Endothelial cell of umbilical vein (primary cell): Measurements from ENCODE around the gene NEU2. TPM values are rescaled to one million over a fixed set of nuclear protein-coding genes. Genes with fewer than 3 reads are reported as not detected.

Source experiments
- BruUV-seq: library from RNA; stranded (reverse); fragments of 400-500 nt; replicated peaks from 2 replicates; lab custom pipeline; 2021; lab: Mats Ljungman, UMichigan
- CTCF ChIA-PET: fragments of 300-600, 350-600 bp; sonication (Branson Sonifier 250); formaldehyde crosslinking; loops from one replicate; lab custom pipeline; 2021; ENCODE audit warnings: antibody characterized with exemption, inconsistent platforms; lab: Charles Lee
- POLR2A ChIA-PET: fragments of 300-600, 350-600 bp; sonication (Branson Sonifier 250); formaldehyde crosslinking; loops from one replicate; lab custom pipeline; 2021; ENCODE audit warnings: antibody characterized with exemption, inconsistent platforms; lab: Charles Lee
- DNase-seq: peaks from one replicate; pipeline ENCODE4 v3.0.0-alpha.2; 2011; ENCODE audit warnings: low read depth, low spot score
- FAIRE-seq: peaks from 2 replicates; lab custom pipeline; 2011; peaks lifted over from hg19 to GRCh38; lab: Jason Lieb, UNC
- H2AFZ ChIP-seq: 2 replicates; pipeline ENCODE4 v1.6.0; 2012; ENCODE audit warnings: low read depth, low read length, control low read depth, inconsistent platforms
- H3K27ac ChIP-seq: 2 replicates; pipeline ENCODE4 v1.5.1; 2011; ENCODE audit warnings: low read depth, mild to moderate bottlenecking, control low read depth, low read length, moderate library complexity; ENCODE audit not compliant: insufficient read depth
- H3K27me3 ChIP-seq, 2 experiments: 2 replicates each; pipeline versions ENCODE4 v1.6.0 to v1.6.1; 2011; ENCODE audit warnings: low read length in 2 of 2, mixed read lengths in 1 of 2; ENCODE audit not compliant: control insufficient read depth in 2 of 2, insufficient read depth in 2 of 2
- H3K36me3 ChIP-seq, 2 experiments: 2 replicates in 1 of 2; 3 replicates in 1 of 2; pipeline ENCODE4 v1.5.1; 2011; ENCODE audit warnings: low read length in 2 of 2, mild to moderate bottlenecking in 1 of 2, moderate library complexity in 1 of 2; ENCODE audit not compliant: control insufficient read depth in 2 of 2, insufficient read depth in 2 of 2; ENCODE audit errors: extremely low read depth in 1 of 2
- H3K4me1 ChIP-seq: 3 replicates; pipeline ENCODE4 v1.5.1; 2011; ENCODE audit warnings: mild to moderate bottlenecking, low read length; ENCODE audit not compliant: control insufficient read depth, insufficient read depth; ENCODE audit errors: extremely low read depth
- H3K4me2 ChIP-seq: 2 replicates; pipeline ENCODE4 v1.6.1; 2011; ENCODE audit warnings: low read length, control low read depth, mixed read lengths; ENCODE audit not compliant: insufficient read depth
- H3K4me3 ChIP-seq, 3 experiments: fragments of 200-600 bp in 1 of 3; sonication (generic), shearing (Covaris generic) in 1 of 3; replicated peaks in 1 of 3; 2 replicates each; pipeline ENCODE4 v1.5.1; 2011 to 2016; ENCODE audit warnings: control low read depth in 3 of 3, low read length in 3 of 3, mild to moderate bottlenecking in 2 of 3, inconsistent platforms in 1 of 3, low read depth in 1 of 3, moderate library complexity in 1 of 3; ENCODE audit not compliant: insufficient read depth in 1 of 3
- H3K79me2 ChIP-seq: 2 replicates; pipeline ENCODE4 v1.6.0; 2012; ENCODE audit warnings: low read length, inconsistent platforms; ENCODE audit not compliant: control insufficient read depth, insufficient read depth
- H3K9ac ChIP-seq: replicated peaks from 2 replicates; pipeline ENCODE3; 2011; ENCODE audit warnings: low read length, control low read depth; ENCODE audit not compliant: insufficient read depth; ENCODE audit errors: extremely low read depth
- H3K9me1 ChIP-seq: replicated peaks from 3 replicates; pipeline ENCODE4 v1.6.0; 2011; ENCODE audit warnings: mild to moderate bottlenecking, low read length; ENCODE audit not compliant: control insufficient read depth, insufficient read depth; ENCODE audit errors: extremely low read depth
- H3K9me3 ChIP-seq: replicated peaks from 2 replicates; pipeline ENCODE4 v1.5.1; 2012; ENCODE audit warnings: low read length, inconsistent platforms; ENCODE audit not compliant: control insufficient read depth, insufficient read depth
- H4K20me1 ChIP-seq: replicated peaks from 2 replicates; pipeline ENCODE3; 2011; ENCODE audit warnings: mild to moderate bottlenecking, low read length; ENCODE audit not compliant: control insufficient read depth, insufficient read depth; ENCODE audit errors: extremely low read depth
- EZH2 ChIP-seq: IDR thresholded peaks from 2 replicates; pipeline ENCODE4 v1.6.1; 2012; ENCODE audit warnings: borderline replicate concordance, low read depth, mild to moderate bottlenecking, moderate library complexity, low read length, inconsistent platforms; ENCODE audit not compliant: severe bottlenecking
- FOS ChIP-seq: IDR thresholded peaks from 2 replicates; pipeline ENCODE4 v1.6.1; 2011; ENCODE audit warnings: mild to moderate bottlenecking, low read length, moderate library complexity, borderline replicate concordance; ENCODE audit not compliant: insufficient read depth
- GATA2 ChIP-seq: IDR thresholded peaks from 2 replicates; pipeline ENCODE4 v1.7.0; 2011; ENCODE audit warnings: low read depth, mild to moderate bottlenecking, moderate library complexity, mixed read lengths, low read length; ENCODE audit not compliant: insufficient read length, insufficient read depth
- JUN ChIP-seq: IDR thresholded peaks from 2 replicates; pipeline ENCODE4 v1.6.1; 2011; ENCODE audit warnings: borderline replicate concordance, low read depth; ENCODE audit not compliant: insufficient read length, insufficient read depth
- MYC ChIP-seq: IDR thresholded peaks from one replicate; pipeline ENCODE4 v1.6.1; 2011; ENCODE audit warnings: mild to moderate bottlenecking, low read depth, low read length
- POLR2A ChIP-seq: IDR thresholded peaks from 2 replicates; pipeline ENCODE4 v1.6.1; 2012; ENCODE audit warnings: low read depth, mild to moderate bottlenecking, control low read depth, low read length
- POLR2AphosphoS5 ChIP-seq: IDR thresholded peaks from 2 replicates; pipeline ENCODE4 v1.6.1; 2012; ENCODE audit warnings: low read depth, mild to moderate bottlenecking, control low read depth, low read length, moderate library complexity; ENCODE audit not compliant: insufficient read depth
- dilution Hi-C: fragments of 300-500 bp; cut with MboI; formaldehyde crosslinking; loops from one replicate; pipeline ENCODE4 v1.15.0; 2019; ENCODE audit warnings: low sequenced_read_pairs; ENCODE audit not compliant: extremely low pct_ligation_motif_present
- intact Hi-C: fragments of 100-400 bp; cut with micrococcal nuclease; formaldehyde crosslinking; loops from one replicate; pipeline ENCODE4 v1.10.0; 2022
- polyA plus RNA-seq, 4 experiments: library from polyadenylated mRNA; depleted of rRNA in 3 of 4; stranded (reverse) in 3 of 4; unstranded in 1 of 4; fragments of >200 nt; gene quantifications; 2 replicates each; pipeline versions ENCODE4 v1.2.1 to v1.2.3, GENCODE V29; 2011 to 2012; ENCODE audit warnings: missing spikeins in 1 of 4
- total RNA-seq: library from RNA; stranded (reverse); gene quantifications from 2 replicates; pipeline ENCODE4 v1.2.3, GENCODE V29; 2021
- TF ChIP-seq, protein P1 (sequence below): IDR thresholded peaks from 2 replicates; pipeline ENCODE4 v1.6.1; 2011; ENCODE audit not compliant: insufficient read depth, insufficient read length
- TF ChIP-seq, protein P2 (sequence below), 2 donors: IDR thresholded peaks; 1 replicate in 1 of 2; 2 replicates in 1 of 2; pipeline ENCODE4 v1.5.1; 2011; ENCODE audit warnings: low read length in 2 of 2, mild to moderate bottlenecking in 2 of 2, moderate library complexity in 2 of 2, control low read depth in 1 of 2, inconsistent platforms in 1 of 2, low read depth in 1 of 2; ENCODE audit not compliant: insufficient read depth in 1 of 2; ENCODE audit errors: extremely low read depth in 1 of 2

The NEU2 gene
- total and polyA plus RNA-seq, 2 donors (not counting 3 experiments of a cell fraction or from before 2014, with no cell fraction given), result not detected

DNA sequence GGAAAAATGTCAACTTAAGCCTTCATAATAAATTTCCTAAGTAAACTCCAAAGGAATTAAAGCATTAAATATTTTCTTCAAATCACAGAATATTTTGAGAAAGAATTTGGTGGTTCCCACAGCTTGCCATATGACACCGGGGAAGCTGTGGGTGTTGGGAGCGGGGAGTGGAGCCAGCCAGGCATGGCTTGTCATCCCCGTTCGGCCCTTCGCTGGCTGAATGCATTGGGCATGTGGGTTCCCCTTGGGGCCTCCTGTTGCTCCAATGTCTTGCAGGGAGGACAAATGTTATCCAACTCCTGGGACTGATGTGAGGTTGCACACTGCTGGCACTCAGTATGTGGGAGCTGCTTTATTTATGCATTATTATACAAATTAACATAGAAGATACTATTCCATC is 38.0 kb upstream of the NEU2 start:
- Histone ChIP-seq H3K4me2 (no peak overlapping the region), H3K79me2 (no peaks in the 10 kb centered on the region), H3K36me3 (no peaks in the 10 kb centered on the region), H2AFZ (no peak overlapping the region), H3K9me1 (no peaks in the 10 kb centered on the region), H3K9me3 (no peaks in the 10 kb centered on the region), H4K20me1 (no peaks in the 10 kb centered on the region), H3K27me3 (no peaks in the 10 kb centered on the region), H3K9ac (no peak overlapping the region), H3K4me3 (no peak overlapping the region), H3K4me1 (no peaks in the 10 kb centered on the region), H3K27ac (no peak overlapping the region)
- FAIRE-seq (no peak), DNase-seq (no peak)
- POLR2A ChIA-PET, result no interaction called here
- TF ChIP-seq JUN (no peak), EZH2 (no peak), FOS (no peak), POLR2A (no peak), GATA2 (no peak)
- TF ChIP-seq, protein P1, sequence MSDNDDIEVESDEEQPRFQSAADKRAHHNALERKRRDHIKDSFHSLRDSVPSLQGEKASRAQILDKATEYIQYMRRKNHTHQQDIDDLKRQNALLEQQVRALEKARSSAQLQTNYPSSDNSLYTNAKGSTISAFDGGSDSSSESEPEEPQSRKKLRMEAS, result no peak
- BruUV-seq, result no TSS peak
- intact Hi-C loops (no loop called here), dilution Hi-C loops (no loop called here)
- CTCF ChIA-PET, result interaction anchor here (0.9 kb wide), 1 partner anchor 34 kb away, joined by 3 read pairs; no protein-coding TSS in a partner anchor

DNA sequence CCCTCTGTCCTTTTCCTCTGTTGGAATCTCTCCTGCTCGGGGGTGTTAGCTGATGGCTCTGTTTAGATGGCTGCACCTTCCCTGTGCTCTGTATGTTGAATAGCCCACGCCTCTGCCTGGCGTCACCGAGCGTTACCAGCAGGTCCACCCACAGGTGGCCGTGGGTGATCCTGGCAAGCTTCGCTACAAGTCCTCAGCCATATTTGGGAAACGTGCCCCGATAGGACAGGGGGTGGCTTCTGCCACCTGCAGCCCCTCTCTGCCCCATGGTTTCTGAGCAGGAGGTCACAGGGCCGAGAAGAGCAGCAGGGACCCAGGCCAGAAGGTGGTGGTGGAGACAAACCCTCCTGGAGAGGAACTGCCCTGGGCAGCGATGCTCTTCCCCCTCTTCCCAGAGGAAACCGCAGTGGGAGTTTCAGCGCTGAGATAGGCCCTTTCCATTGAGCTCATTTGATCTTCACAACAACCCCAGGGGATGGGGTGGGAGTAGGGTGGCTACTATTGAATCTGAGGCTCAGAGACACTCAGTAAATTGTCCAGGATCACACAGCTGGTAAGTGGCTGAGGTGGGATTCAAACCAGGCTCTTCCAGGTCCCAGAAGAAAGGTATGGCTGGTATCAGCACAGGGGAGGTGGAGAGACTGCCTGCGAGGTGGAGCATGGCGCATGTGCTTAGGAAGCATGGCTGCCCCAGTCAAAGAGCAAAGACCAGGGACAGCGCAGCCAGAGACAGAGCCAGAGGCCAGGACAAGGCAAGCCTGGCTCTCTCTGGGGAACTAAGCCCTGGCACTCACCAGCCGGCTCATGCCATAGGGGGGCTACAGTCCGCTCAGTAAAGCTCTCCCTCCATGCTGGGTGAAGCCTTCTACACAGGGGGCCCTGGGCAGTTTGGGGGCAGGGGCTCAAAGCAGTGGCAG is 34.5 kb upstream of the NEU2 start:
- H2AFZ ChIP-seq, result no peak overlapping the region
- H3K9me1 ChIP-seq, result no peaks in the 10 kb centered on the region
- BruUV-seq, result no TSS peak
- ChIA-PET POLR2A (no interaction called here), CTCF (no interaction called here)
- H3K4me2 ChIP-seq, result no peak overlapping the region
- H3K27me3 ChIP-seq, result no peaks in the 10 kb centered on the region
- DNase-seq, result no peak
- H3K9me3 ChIP-seq, result no peaks in the 10 kb centered on the region
- no peak overlapping the region for H3K4me3 ChIP-seq
- no peak overlapping the region for H3K27ac ChIP-seq
- H3K9ac ChIP-seq, result no peak overlapping the region
- H3K4me1 ChIP-seq, result no peaks in the 10 kb centered on the region
- FAIRE-seq, result no peak
- TF ChIP-seq, protein P2, sequence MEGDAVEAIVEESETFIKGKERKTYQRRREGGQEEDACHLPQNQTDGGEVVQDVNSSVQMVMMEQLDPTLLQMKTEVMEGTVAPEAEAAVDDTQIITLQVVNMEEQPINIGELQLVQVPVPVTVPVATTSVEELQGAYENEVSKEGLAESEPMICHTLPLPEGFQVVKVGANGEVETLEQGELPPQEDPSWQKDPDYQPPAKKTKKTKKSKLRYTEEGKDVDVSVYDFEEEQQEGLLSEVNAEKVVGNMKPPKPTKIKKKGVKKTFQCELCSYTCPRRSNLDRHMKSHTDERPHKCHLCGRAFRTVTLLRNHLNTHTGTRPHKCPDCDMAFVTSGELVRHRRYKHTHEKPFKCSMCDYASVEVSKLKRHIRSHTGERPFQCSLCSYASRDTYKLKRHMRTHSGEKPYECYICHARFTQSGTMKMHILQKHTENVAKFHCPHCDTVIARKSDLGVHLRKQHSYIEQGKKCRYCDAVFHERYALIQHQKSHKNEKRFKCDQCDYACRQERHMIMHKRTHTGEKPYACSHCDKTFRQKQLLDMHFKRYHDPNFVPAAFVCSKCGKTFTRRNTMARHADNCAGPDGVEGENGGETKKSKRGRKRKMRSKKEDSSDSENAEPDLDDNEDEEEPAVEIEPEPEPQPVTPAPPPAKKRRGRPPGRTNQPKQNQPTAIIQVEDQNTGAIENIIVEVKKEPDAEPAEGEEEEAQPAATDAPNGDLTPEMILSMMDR (IDR thresholded peaks at IDR 0.05; ENCODE audit: extremely low read depth in 1 of 2, insufficient read depth in 1 of 2, low read depth in 1 of 2, low read length in 2 of 2), result no peak
- TF ChIP-seq, protein P1, result no peak
- TF ChIP-seq GATA2 (no peak), EZH2 (no peak), FOS (no peak), POLR2A (no peak), MYC (no peak), POLR2AphosphoS5 (no peak), JUN (no peak)
- no peaks in the 10 kb centered on the region for H3K79me2 ChIP-seq
- no peaks in the 10 kb centered on the region for H3K36me3 ChIP-seq
- H4K20me1 ChIP-seq, result no peaks in the 10 kb centered on the region
- intact Hi-C loops (no loop called here), dilution Hi-C loops (no loop called here)
